ENCODE data around the gene DCK. TPM values are rescaled to one million over a fixed set of nuclear protein-coding genes. Genes with fewer than 3 reads are reported as not detected.
"Not testable (repeated sequence)": the region's sequence is repeated elsewhere in the genome, so short reads cannot be mapped to it uniquely, and the experiment has no call there.

DCK gene
- total RNA-seq, 1 donor from 2014 or later: 10.8 TPM

GRCh38 chr4:71029504-71029903 lies 36.1 kb downstream of the DCK start:
- no peaks in the 10 kb centered on the region for H3K36me3 Mint-ChIP-seq (ENCODE audit: low read depth, unreplicated experiment)
- no peaks in the 10 kb centered on the region for H3K27me3 Mint-ChIP-seq (ENCODE audit: low read depth, unreplicated experiment)
- FAIRE-seq: peak; percentile 29
- no peak overlapping the region for H3K4me3 Mint-ChIP-seq (ENCODE audit: unreplicated experiment)
- no peak overlapping the region for H3K27ac ChIP-seq (ENCODE audit: low read depth, low read length)
- H3K9me3 ChIP-seq (ENCODE audit: insufficient read depth, low read depth, low read length): no peaks in the 10 kb centered on the region
- H3K79me2 ChIP-seq (ENCODE audit: insufficient read depth, low read length): no peaks in the 10 kb centered on the region
- H2AFZ ChIP-seq (ENCODE audit: low read depth, low read length): no peak overlapping the region
- TF ChIP-seq EZH2 (IDR thresholded peaks at IDR 0.05; ENCODE audit: insufficient read depth, low read length): no peak
- H3K27me3 ChIP-seq (ENCODE audit: insufficient read depth, low read length): no peaks in the 10 kb centered on the region
- no peak overlapping the region for H3K9ac ChIP-seq (ENCODE audit: low read length)
- H3K9me3 Mint-ChIP-seq (ENCODE audit: unreplicated experiment): no peaks in the 10 kb centered on the region
- peaks cover 28% of the 10 kb centered on the region for H3K4me1 Mint-ChIP-seq (ENCODE audit: low read depth, unreplicated experiment)
- H3K4me3 ChIP-seq (ENCODE audit: insufficient read depth, low read depth, low read length): no peak overlapping the region
- H3K36me3 ChIP-seq (ENCODE audit: insufficient read depth, low read length): peaks cover 5% of the 10 kb centered on the region
- no peak for DNase-seq (ENCODE audit: low read depth)
- peaks cover 30% of the 10 kb centered on the region for H3K4me1 ChIP-seq (ENCODE audit: insufficient read depth, low read length)
- no peaks in the 10 kb centered on the region for H4K20me1 ChIP-seq (ENCODE audit: insufficient read depth, low read length)
- H3K4me2 ChIP-seq (ENCODE audit: low read length): no peak overlapping the region
- H3K27ac Mint-ChIP-seq (ENCODE audit: unreplicated experiment): no peak overlapping the region

DNA sequence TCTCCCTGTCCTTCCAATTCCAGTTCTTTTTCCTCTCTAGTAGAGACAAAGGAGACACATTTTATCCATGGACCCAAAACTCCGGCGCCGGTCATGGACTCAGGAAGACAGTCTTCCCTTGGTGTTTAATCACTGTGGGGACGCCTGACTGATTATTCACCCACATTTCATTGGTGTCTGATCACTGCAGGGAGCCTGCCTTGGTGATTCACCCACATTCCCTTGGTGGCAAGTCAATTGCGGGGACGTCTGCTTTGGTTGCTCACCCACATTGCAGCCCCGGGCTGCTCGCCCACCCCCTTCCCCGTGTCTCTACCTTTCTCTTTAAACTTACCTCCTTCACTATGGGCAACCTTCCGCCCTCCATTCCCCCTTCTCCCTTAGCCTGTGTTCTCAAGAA lies 38.7 kb downstream of the DCK start:
- H2AFZ ChIP-seq (ENCODE audit: low read depth, low read length): not testable (repeated sequence)
- peak overlapping the region; percentile 47 for H3K9ac ChIP-seq (ENCODE audit: low read length)

GRCh38 chr4:71045256-71045655 lies 51.8 kb downstream of the DCK start:
- Mint-ChIP-seq H3K27me3 (ENCODE audit: low read depth, unreplicated experiment) (no peaks in the 10 kb centered on the region), H3K4me3 (ENCODE audit: unreplicated experiment) (no peak overlapping the region), H3K36me3 (ENCODE audit: low read depth, unreplicated experiment) (peaks cover 7% of the 10 kb centered on the region), H3K9me3 (ENCODE audit: unreplicated experiment) (no peaks in the 10 kb centered on the region), H3K27ac (ENCODE audit: unreplicated experiment) (no peak overlapping the region), H3K4me1 (ENCODE audit: low read depth, unreplicated experiment) (no peaks in the 10 kb centered on the region)
- Histone ChIP-seq H3K4me1 (ENCODE audit: insufficient read depth, low read length) (no peaks in the 10 kb centered on the region), H3K4me2 (ENCODE audit: low read length) (no peak overlapping the region), H3K9me3 (ENCODE audit: insufficient read depth, low read depth, low read length) (no peaks in the 10 kb centered on the region), H4K20me1 (ENCODE audit: insufficient read depth, low read length) (no peaks in the 10 kb centered on the region), H3K27ac (ENCODE audit: low read depth, low read length) (no peak overlapping the region), H3K4me3 (ENCODE audit: insufficient read depth, low read depth, low read length) (no peak overlapping the region), H3K79me2 (ENCODE audit: insufficient read depth, low read length) (no peaks in the 10 kb centered on the region), H3K27me3 (ENCODE audit: insufficient read depth, low read length) (no peaks in the 10 kb centered on the region), H3K36me3 (ENCODE audit: insufficient read depth, low read length) (no peaks in the 10 kb centered on the region), H3K9ac (ENCODE audit: low read length) (no peak overlapping the region), H2AFZ (ENCODE audit: low read depth, low read length) (no peak overlapping the region)
- no peak for FAIRE-seq
- TF ChIP-seq EZH2 (IDR thresholded peaks at IDR 0.05; ENCODE audit: insufficient read depth, low read length) (no peak), CTCF (IDR thresholded peaks at IDR 0.05; ENCODE audit: insufficient read depth, low read depth, low read length) (no peak)
- DNase-seq (ENCODE audit: low read depth): no peak

More for the DNA sequence above, 38.7 kb downstream of the DCK start:
- not testable (repeated sequence) for H3K36me3 Mint-ChIP-seq (ENCODE audit: low read depth, unreplicated experiment); H3K36me3 ChIP-seq (ENCODE audit: insufficient read depth, low read length); H3K9me3 ChIP-seq (ENCODE audit: insufficient read depth, low read depth, low read length); H3K79me2 ChIP-seq (ENCODE audit: insufficient read depth, low read length); H3K4me3 ChIP-seq (ENCODE audit: insufficient read depth, low read depth, low read length); H3K27me3 ChIP-seq (ENCODE audit: insufficient read depth, low read length); H3K27me3 Mint-ChIP-seq (ENCODE audit: low read depth, unreplicated experiment); H4K20me1 ChIP-seq (ENCODE audit: insufficient read depth, low read length); H3K9me3 Mint-ChIP-seq (ENCODE audit: unreplicated experiment)
- Mint-ChIP-seq H3K4me3 (ENCODE audit: unreplicated experiment) (peak overlapping the region; percentile 27), H3K4me1 (ENCODE audit: low read depth, unreplicated experiment) (peaks cover 16% of the 10 kb centered on the region), H3K27ac (ENCODE audit: unreplicated experiment) (peak overlapping the region; percentile 89)
- H3K4me2 ChIP-seq (ENCODE audit: low read length): peak overlapping the region; percentile 78
- H3K4me1 ChIP-seq (ENCODE audit: insufficient read depth, low read length): peaks cover 15% of the 10 kb centered on the region
- peak overlapping the region; percentile 78 for H3K27ac ChIP-seq (ENCODE audit: low read depth, low read length)
- peak; percentile 87 for DNase-seq (ENCODE audit: low read depth)
- FAIRE-seq: peak; percentile 26
